GM12878 (cell line): ENCODE results near the gene SLC5A10. TPM values are rescaled to one million over a fixed set of nuclear protein-coding genes. Genes with fewer than 3 reads are reported as not detected.

Experiments used
- ATAC-seq: fragments of 200-7000 bp; cut with Tn5 transposase; 3 replicates; pipeline ENCODE4 v1.9.1; 2020; ENCODE audit warnings: mild to moderate bottlenecking, moderate library complexity
- BruUV-seq: library from RNA; stranded (reverse); fragments of 400-500 nt; replicated peaks from 2 replicates; lab custom pipeline; 2021; lab: Mats Ljungman, UMichigan
- CTCF ChIA-PET: fragments of 300-600 bp; sonication (Branson Sonifier 250); formaldehyde crosslinking; extraction: SDS; loops from one replicate; lab custom pipeline; 2021; ENCODE audit warnings: inconsistent platforms; lab: Yijun Ruan, JAX
- POLR2A ChIA-PET: fragments of 350-600 bp; formaldehyde crosslinking; extraction: SDS; loops from one replicate; lab custom pipeline; 2021; ENCODE audit warnings: inconsistent platforms; lab: Charles Lee
- RAD21 ChIA-PET: fragments of 300-600 bp; sonication (Branson Sonifier 250); formaldehyde crosslinking; loops from one replicate; lab custom pipeline; 2023; ENCODE audit warnings: antibody characterized with exemption; ENCODE audit not compliant: unreplicated experiment; lab: Charles Lee
- SMC1A ChIA-PET: fragments of 300-600 bp; sonication (Branson Sonifier 250); formaldehyde crosslinking; loops from one replicate; lab custom pipeline; 2023; ENCODE audit not compliant: unreplicated experiment, uncharacterized antibody; lab: Charles Lee
- DNase-seq: peaks from one replicate; pipeline ENCODE4 v3.0.0-alpha.2; 2011; ENCODE audit warnings: low read depth, low spot score
- FAIRE-seq: peaks from 3 replicates; lab custom pipeline; 2011; peaks lifted over from hg19 to GRCh38; lab: Jason Lieb, UNC
- H2AFZ ChIP-seq: 2 replicates; pipeline ENCODE4 v1.6.0; 2011; ENCODE audit warnings: low read depth, low read length, control low read depth; ENCODE audit not compliant: control insufficient read depth
- H3K27ac ChIP-seq: 2 replicates; pipeline ENCODE4 v1.5.1; 2011; ENCODE audit warnings: control low read depth; ENCODE audit not compliant: control insufficient read depth, insufficient read depth
- H3K27me3 ChIP-seq, 2 experiments: replicated peaks in 1 of 2; 2 replicates each; pipeline versions ENCODE4 v1.6.0 to v1.6.1; 2011; ENCODE audit warnings: low read length in 1 of 2; ENCODE audit not compliant: control insufficient read depth in 2 of 2, insufficient read depth in 2 of 2
- H3K36me3 ChIP-seq, 2 experiments: 2 replicates each; pipeline ENCODE4 v1.5.1; 2011; ENCODE audit warnings: low read length in 1 of 2; ENCODE audit not compliant: control insufficient read depth in 2 of 2, insufficient read depth in 2 of 2
- H3K4me1 ChIP-seq: 2 replicates; pipeline ENCODE4 v1.6.1; 2011; ENCODE audit warnings: mild to moderate bottlenecking, low read length, moderate library complexity, mixed read lengths; ENCODE audit not compliant: control insufficient read depth, insufficient read depth
- H3K4me2 ChIP-seq: 2 replicates; pipeline ENCODE4 v1.6.0; 2011; ENCODE audit warnings: control low read depth; ENCODE audit not compliant: control insufficient read depth, insufficient read depth
- H3K4me3 ChIP-seq: fragments of 200-600 bp; sonication (generic); 2 replicates; pipeline ENCODE4 v1.5.1; 2016
- H3K79me2 ChIP-seq: 2 replicates; pipeline ENCODE4 v1.6.0; 2011; ENCODE audit warnings: low read length; ENCODE audit not compliant: control insufficient read depth, insufficient read depth
- H3K9ac ChIP-seq: 2 replicates; pipeline ENCODE4 v1.8.0; 2011; ENCODE audit warnings: low read length, control low read depth, mixed read lengths; ENCODE audit not compliant: control insufficient read depth, insufficient read depth
- H3K9me3 ChIP-seq: replicated peaks from 3 replicates; pipeline ENCODE4 v1.5.1; 2011; ENCODE audit warnings: mild to moderate bottlenecking, low read length; ENCODE audit not compliant: control insufficient read depth, insufficient read depth
- H4K20me1 ChIP-seq: 2 replicates; pipeline ENCODE4 v1.6.0; 2011; ENCODE audit not compliant: control insufficient read depth, insufficient read depth
- ATF7 ChIP-seq: fragments of 450-650 bp; IDR thresholded peaks from 2 replicates; pipeline ENCODE4 v1.6.1; 2016; ENCODE audit warnings: low read depth, mild to moderate bottlenecking
- BCL11A ChIP-seq: IDR thresholded peaks from 2 replicates; pipeline ENCODE4 v1.6.1; 2011; ENCODE audit warnings: low read depth, low read length
- BCL3 ChIP-seq: IDR thresholded peaks from 2 replicates; pipeline ENCODE4 v1.6.1; 2011; ENCODE audit warnings: borderline replicate concordance, low read depth, mild to moderate bottlenecking, moderate library complexity, low read length; ENCODE audit not compliant: insufficient read depth, poor library complexity, severe bottlenecking
- CHD1 ChIP-seq: IDR thresholded peaks from 2 replicates; pipeline ENCODE4 v1.6.1; 2012; ENCODE audit warnings: low read depth, low read length, improper control_type of control experiment
- HCFC1 ChIP-seq: fragments of 150-350 bp; IDR thresholded peaks from 2 replicates; pipeline ENCODE4 v1.6.1; 2014; ENCODE audit warnings: low read length
- HDAC6 ChIP-seq: fragments of 200-600 bp; sonication (generic); IDR thresholded peaks from one replicate; pipeline ENCODE4 v1.8.0; 2017; ENCODE audit warnings: antibody characterized with exemption; ENCODE audit not compliant: unreplicated experiment
- HSF1 ChIP-seq: fragments of 150-350 bp; IDR thresholded peaks from 2 replicates; pipeline ENCODE4 v1.6.1; 2014; ENCODE audit warnings: mild to moderate bottlenecking, low read depth, low read length
- PML ChIP-seq: IDR thresholded peaks from 2 replicates; pipeline ENCODE4 v1.6.1; 2012; ENCODE audit warnings: low read length, inconsistent platforms
- SPI1 ChIP-seq: IDR thresholded peaks from 2 replicates; pipeline ENCODE4 v1.6.1; 2011; ENCODE audit warnings: low read depth, mild to moderate bottlenecking, low read length, moderate library complexity, borderline replicate concordance; ENCODE audit not compliant: insufficient read depth
- SUPT20H ChIP-seq: IDR thresholded peaks from 2 replicates; pipeline ENCODE4 v1.6.1; 2011; ENCODE audit warnings: low read depth, mild to moderate bottlenecking, low read length, moderate library complexity, borderline replicate concordance; ENCODE audit not compliant: control insufficient read depth
- TCF3 ChIP-seq: IDR thresholded peaks from 2 replicates; pipeline ENCODE4 v1.6.1; 2012; ENCODE audit warnings: low read depth, mild to moderate bottlenecking, low read length, borderline replicate concordance; ENCODE audit not compliant: insufficient read depth
- WRNIP1 ChIP-seq: IDR thresholded peaks from 2 replicates; pipeline ENCODE4 v1.6.1; 2011; ENCODE audit warnings: low read depth, low read length, improper control_type of control experiment, borderline replicate concordance
- ZNF384 ChIP-seq: IDR thresholded peaks from 2 replicates; pipeline ENCODE4 v1.6.1; 2012; ENCODE audit warnings: low read depth, mild to moderate bottlenecking, low read length, improper control_type of control experiment, borderline replicate concordance
- WGBS: methylation state at CpG from one replicate; pipeline ENCODE4 v1.1.6; 2016; ENCODE audit warnings: low lambda C conversion rate; ENCODE audit not compliant: insufficient replicate concordance, insufficient coverage; ENCODE audit errors: missing lambda C conversion rate; 5-methylcytosine and 5-hydroxymethylcytosine counted together
- in situ Hi-C: fragments of 300-500 bp; cut with MboI; formaldehyde crosslinking; loops from 9 replicates; pipeline ENCODE4 v1.14.3; 2018; ENCODE audit warnings: mixed read lengths
- intact Hi-C: fragments of 100-400 bp; cut with micrococcal nuclease; formaldehyde crosslinking; loops from one replicate; pipeline ENCODE4 v1.14.2; 2022; ENCODE audit not compliant: unreplicated experiment
- polyA plus RNA-seq, 11 experiments: library from polyadenylated mRNA; depleted of rRNA in 4 of 11; unstranded in 6 of 11; stranded (reverse) in 5 of 11; fragments of >200 nt; fragmentation: Nextera tagmentation in 4 of 11; fragmentation: Illumina TruSeq in 1 of 11; extraction: Ambion mirVana in 4 of 11; extraction: Trizol in 1 of 11; gene quantifications; 1 replicate in 1 of 11; 2 replicates in 10 of 11; pipeline versions ENCODE4 v1.2.1 to v1.2.3, GENCODE V29; 2011 to 2016; ENCODE audit warnings: inconsistent platforms in 2 of 11, missing spikeins in 2 of 11, low read depth in 1 of 11
- total RNA-seq, 4 experiments: library from RNA; depleted of rRNA in 3 of 4; stranded (reverse); fragments of >200 nt in 3 of 4; fragmentation: Illumina TruSeq in 1 of 4; extraction: Trizol in 1 of 4; gene quantifications; 2 replicates each; pipeline versions ENCODE4 v1.2.1 to v1.2.3, GENCODE V29; 2013 to 2021

SLC5A10 gene
- total and polyA plus RNA-seq, 10 of the 15 experiments (the other 5 are each of a cell fraction or from before 2014, with no cell fraction given), result under 0.01 to 0.18 (median 0.07) TPM; not detected in 4

- no TSS peak for BruUV-seq
- H2AFZ ChIP-seq, result no peak overlapping the region
- peaks cover 23% of the 10 kb centered on the region for H3K4me1 ChIP-seq
- intact Hi-C loops, result no loop called here
- H3K4me2 ChIP-seq, result no peak overlapping the region
- no peaks in the 10 kb centered on the region for H3K27me3 ChIP-seq
- CTCF ChIA-PET, result no interaction called here
- peaks cover 21 to 29% of the 10 kb centered on the region in 2 experiments for H3K36me3 ChIP-seq
- H3K9ac ChIP-seq, result no peak overlapping the region
- in situ Hi-C loops, result loop anchor here (25.0 kb wide), 1 partner anchor 1930 kb away; no protein-coding TSS in a partner anchor
- no peak for FAIRE-seq
- no peak for ATAC-seq
- H3K79me2 ChIP-seq, result peaks cover 12% of the 10 kb centered on the region
- H3K27ac ChIP-seq, result no peak overlapping the region
- no peaks in the 10 kb centered on the region; the same call in 2 of the 3 replicates for H3K9me3 ChIP-seq
- TF ChIP-seq ZNF384 (peak; percentile 13; the same call in 1 of the 2 replicates), HDAC6 (no peak)
- POLR2A ChIA-PET, result interaction anchor here (0.6 to 0.7 kb wide), 3 partner anchors 15 to 21 kb away, joined by 3 to 4 read pairs (median 4); no protein-coding TSS in a partner anchor
- SMC1A ChIA-PET, result interaction anchor here (0.6 kb wide), 1 partner anchor 1019 kb away, joined by 3 read pairs; no protein-coding TSS in a partner anchor
- RAD21 ChIA-PET, result no interaction called here
- H4K20me1 ChIP-seq, result no peaks in the 10 kb centered on the region
- no peak for DNase-seq
- WGBS, result 42% methylated on average over 4 of the region's 5 CpGs
- no peak overlapping the region for H3K4me3 ChIP-seq
Measured at GRCh38 chr17:18916816-18917500, 35.0 kb upstream of the SLC5A10 start.

- no peak overlapping the region for H2AFZ ChIP-seq
- peaks cover 23% of the 10 kb centered on the region for H3K4me1 ChIP-seq
- H3K9ac ChIP-seq, result no peak overlapping the region
- H3K4me2 ChIP-seq, result no peak overlapping the region
- SMC1A ChIA-PET, result interaction anchor here (0.7 kb wide), 1 partner anchor 19 kb away, joined by 3 read pairs; no protein-coding TSS in a partner anchor
- H3K4me3 ChIP-seq, result no peak overlapping the region
- DNase-seq, result no peak
- intact Hi-C loops, result no loop called here
- no peaks in the 10 kb centered on the region for H4K20me1 ChIP-seq
- H3K79me2 ChIP-seq, result peaks cover 12% of the 10 kb centered on the region
- WGBS, result 95% methylated on average over 11 of the region's 11 CpGs
- no peak for FAIRE-seq
- in situ Hi-C loops, result loop anchor here (25.0 kb wide), 1 partner anchor 1930 kb away; no protein-coding TSS in a partner anchor
- H3K27ac ChIP-seq, result no peak overlapping the region
- H3K36me3 ChIP-seq, result peaks cover 21 to 24% of the 10 kb centered on the region in 2 experiments
- POLR2A ChIA-PET, result interaction anchor here (0.6 to 1.6 kb wide), 4 partner anchors 14 to 21 kb away, joined by 3 to 4 read pairs (median 4); no protein-coding TSS in a partner anchor
- BruUV-seq, result no TSS peak
- CTCF ChIA-PET, result no interaction called here
- H3K27me3 ChIP-seq, result no peaks in the 10 kb centered on the region
- ATAC-seq, result no peak
- RAD21 ChIA-PET, result no interaction called here
- H3K9me3 ChIP-seq, result no peaks in the 10 kb centered on the region; the same call in 2 of the 3 replicates
- TF ChIP-seq BCL3 (no peak), BCL11A (no peak), PML (no peak), CHD1 (no peak), HCFC1 (no peak), TCF3 (no peak), SPI1 (no peak), ATF7 (no peak), WRNIP1 (no peak), HSF1 (no peak), SUPT20H (no peak)
Measured at GRCh38 chr17:18917506-18918032, 34.4 kb upstream of the SLC5A10 start.
